Memory B cell (primary cell): Measurements from ENCODE around the gene ZBED6.
"Not testable (repeated sequence)": the region's sequence is repeated elsewhere in the genome, so short reads cannot be mapped to it uniquely, and the experiment has no call there.

Experiments used
- ATAC-seq: fragments of 150-1000 bp; cut with Tn5 transposase; 2 replicates; pipeline ENCODE4 v1.10.0; 2021; ENCODE audit warnings: low read depth, mild to moderate bottlenecking, moderate library complexity
- DNase-seq, 2 donors: peaks; one replicate each; pipeline ENCODE4 v3.0.0; 2022; ENCODE audit warnings: low spot score in 2 of 2
- H3K27ac Mint-ChIP-seq: one replicate; pipeline ENCODE4 v1.8.0; 2022; ENCODE audit warnings: mild to moderate bottlenecking, moderate library complexity, mixed read lengths
- H3K27me3 Mint-ChIP-seq: one replicate; pipeline ENCODE4 v1.8.0; 2022; ENCODE audit warnings: mixed read lengths
- H3K36me3 Mint-ChIP-seq: one replicate; pipeline ENCODE4 v1.8.0; 2022; ENCODE audit warnings: mild to moderate bottlenecking, mixed read lengths
- H3K4me1 Mint-ChIP-seq: one replicate; pipeline ENCODE4 v1.8.0; 2022; ENCODE audit warnings: mixed read lengths
- H3K4me3 Mint-ChIP-seq: one replicate; pipeline ENCODE4 v1.8.0; 2022; ENCODE audit warnings: mild to moderate bottlenecking, moderate library complexity, mixed read lengths
- H3K9me3 Mint-ChIP-seq: one replicate; pipeline ENCODE4 v1.8.0; 2022; ENCODE audit warnings: mixed read lengths

Gene ZBED6, protein sequence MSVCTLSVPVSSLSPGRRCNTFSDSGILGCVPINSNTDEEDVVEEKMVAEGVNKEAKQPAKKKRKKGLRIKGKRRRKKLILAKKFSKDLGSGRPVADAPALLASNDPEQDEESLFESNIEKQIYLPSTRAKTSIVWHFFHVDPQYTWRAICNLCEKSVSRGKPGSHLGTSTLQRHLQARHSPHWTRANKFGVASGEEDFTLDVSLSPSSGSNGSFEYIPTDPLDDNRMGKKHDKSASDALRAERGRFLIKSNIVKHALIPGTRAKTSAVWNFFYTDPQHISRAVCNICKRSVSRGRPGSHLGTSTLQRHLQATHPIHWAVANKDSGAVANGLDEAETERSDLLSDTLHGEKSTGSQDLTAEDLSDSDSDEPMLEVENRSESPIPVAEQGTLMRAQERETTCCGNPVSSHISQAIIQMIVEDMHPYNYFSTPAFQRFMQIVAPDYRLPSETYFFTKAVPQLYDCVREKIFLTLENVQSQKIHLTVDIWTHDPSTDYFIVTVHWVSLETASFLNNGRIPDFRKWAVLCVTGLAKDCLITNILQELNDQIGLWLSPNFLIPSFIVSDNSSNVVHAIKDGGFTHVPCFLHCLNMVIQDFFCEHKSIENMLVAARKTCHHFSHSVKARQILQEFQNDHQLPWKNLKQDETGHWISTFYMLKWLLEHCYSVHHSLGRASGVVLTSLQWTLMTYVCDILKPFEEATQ (N-terminal part only)

DNA sequence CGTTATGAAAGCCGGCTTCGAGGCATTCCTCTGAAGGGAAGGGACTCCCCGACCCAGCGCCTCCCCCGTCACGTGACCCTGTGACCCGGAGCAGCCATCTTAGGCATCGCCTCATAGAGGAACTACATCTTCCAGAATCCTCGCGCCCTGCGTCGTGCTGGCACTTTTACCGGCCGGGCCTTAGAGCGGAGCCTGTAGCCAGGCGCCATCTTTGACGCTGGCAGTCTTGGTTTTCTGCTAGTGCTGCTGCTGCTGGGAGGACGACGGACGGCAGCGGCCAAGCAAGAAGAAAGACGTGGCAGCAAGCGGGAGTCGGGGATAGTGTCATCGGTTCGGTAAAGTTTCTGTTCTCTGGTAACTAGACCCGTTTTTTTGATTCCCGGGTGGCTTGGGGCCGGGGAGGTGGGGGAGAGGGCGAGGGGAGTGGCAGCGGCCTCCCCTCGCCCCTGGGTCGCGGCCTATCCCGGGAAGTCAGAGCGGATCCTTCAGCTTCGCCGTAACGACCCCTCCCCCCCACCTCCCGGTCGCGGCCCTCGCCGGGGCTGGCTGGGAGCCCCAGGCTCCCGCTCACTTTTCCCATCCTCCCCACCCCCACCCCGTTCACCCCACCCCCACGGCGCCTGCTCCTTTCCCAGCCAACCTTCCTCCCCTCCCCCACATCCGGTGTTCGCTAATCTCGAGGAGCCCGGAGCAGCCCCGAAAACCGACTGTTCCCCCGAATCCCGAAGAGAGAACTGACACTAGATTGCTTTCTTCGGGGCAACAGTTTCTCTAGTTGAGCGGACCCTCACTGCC, at the start of gene ZBED6, which contains the start of gene ZC3H11A:
Gene ZBED6 (plus strand): TSS at position 183 of the 795 bp plus-strand sequence. CDS start 1,900 bp downstream, outside the sequence.
Gene ZC3H11A (plus strand): TSS at position 183 of the 795 bp plus-strand sequence. CDS start 21,448 bp downstream, outside the sequence.
- peaks cover 12% of the 10 kb centered on the region for H3K36me3 Mint-ChIP-seq
- ATAC-seq: peak; percentile 97
- peaks cover 19% of the 10 kb centered on the region for H3K4me1 Mint-ChIP-seq
- H3K27me3 Mint-ChIP-seq: no peaks in the 10 kb centered on the region
- peaks cover 2% of the 10 kb centered on the region for H3K9me3 Mint-ChIP-seq
- DNase-seq: peak; percentile 85 to 96
- peak within 1 kb of the TSS; percentile 97 for H3K4me3 Mint-ChIP-seq
- peak within 1 kb of the TSS; percentile 93 for H3K27ac Mint-ChIP-seq

DNA sequence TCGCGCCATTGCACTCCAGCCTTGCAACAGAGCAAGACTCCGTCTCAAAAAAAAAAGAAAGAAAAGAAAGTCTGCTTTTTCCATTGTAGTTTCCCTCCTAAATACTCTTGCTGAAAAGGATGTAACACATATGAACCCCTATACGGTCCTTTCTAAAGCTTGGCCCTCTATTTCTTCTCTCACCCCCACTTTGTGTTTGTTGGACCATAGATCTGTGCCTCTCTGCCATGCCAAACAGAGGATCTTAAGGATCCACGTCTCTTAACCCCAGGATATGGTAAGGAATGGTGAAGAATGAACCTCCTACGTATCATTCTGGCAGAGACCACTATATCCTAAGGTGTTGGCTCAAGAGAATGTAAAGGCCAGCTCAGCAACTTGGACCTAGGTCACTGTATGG, 49.1 kb upstream of the ZBED6 start:
- Mint-ChIP-seq H3K4me3 (no peak overlapping the region), H3K9me3 (peaks cover 2% of the 10 kb centered on the region), H3K4me1 (peaks cover 30% of the 10 kb centered on the region), H3K27ac (peak overlapping the region; percentile 11), H3K27me3 (no peaks in the 10 kb centered on the region), H3K36me3 (no peaks in the 10 kb centered on the region)
- ATAC-seq (no peak), DNase-seq (no peak)

DNA sequence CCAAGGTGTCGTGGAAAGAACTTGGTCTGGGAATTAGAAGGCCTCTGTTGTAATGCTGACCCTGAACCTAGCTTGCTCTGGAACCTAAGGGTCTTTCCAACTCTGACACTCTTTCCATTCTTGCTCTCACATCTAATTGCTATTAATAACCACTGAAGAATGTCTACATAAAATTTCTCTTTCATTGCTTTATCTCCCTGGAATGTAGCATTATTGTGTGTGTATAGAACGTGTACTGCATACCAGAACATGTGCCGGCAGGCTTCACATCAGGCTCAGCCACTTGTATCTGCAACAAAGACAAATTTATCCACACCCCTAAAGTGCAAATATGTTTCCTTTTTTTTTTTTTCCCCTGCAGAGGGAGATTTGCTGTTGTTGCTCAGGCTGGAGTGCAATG, 44.4 kb upstream of the ZBED6 start:
- no peaks in the 10 kb centered on the region for H3K36me3 Mint-ChIP-seq
- DNase-seq (no peak), ATAC-seq (no peak)
- H3K4me3 Mint-ChIP-seq: no peak overlapping the region
- H3K27me3 Mint-ChIP-seq: no peaks in the 10 kb centered on the region
- peaks cover 30% of the 10 kb centered on the region for H3K4me1 Mint-ChIP-seq
- peaks cover 4% of the 10 kb centered on the region for H3K9me3 Mint-ChIP-seq
- no peak overlapping the region for H3K27ac Mint-ChIP-seq

DNA sequence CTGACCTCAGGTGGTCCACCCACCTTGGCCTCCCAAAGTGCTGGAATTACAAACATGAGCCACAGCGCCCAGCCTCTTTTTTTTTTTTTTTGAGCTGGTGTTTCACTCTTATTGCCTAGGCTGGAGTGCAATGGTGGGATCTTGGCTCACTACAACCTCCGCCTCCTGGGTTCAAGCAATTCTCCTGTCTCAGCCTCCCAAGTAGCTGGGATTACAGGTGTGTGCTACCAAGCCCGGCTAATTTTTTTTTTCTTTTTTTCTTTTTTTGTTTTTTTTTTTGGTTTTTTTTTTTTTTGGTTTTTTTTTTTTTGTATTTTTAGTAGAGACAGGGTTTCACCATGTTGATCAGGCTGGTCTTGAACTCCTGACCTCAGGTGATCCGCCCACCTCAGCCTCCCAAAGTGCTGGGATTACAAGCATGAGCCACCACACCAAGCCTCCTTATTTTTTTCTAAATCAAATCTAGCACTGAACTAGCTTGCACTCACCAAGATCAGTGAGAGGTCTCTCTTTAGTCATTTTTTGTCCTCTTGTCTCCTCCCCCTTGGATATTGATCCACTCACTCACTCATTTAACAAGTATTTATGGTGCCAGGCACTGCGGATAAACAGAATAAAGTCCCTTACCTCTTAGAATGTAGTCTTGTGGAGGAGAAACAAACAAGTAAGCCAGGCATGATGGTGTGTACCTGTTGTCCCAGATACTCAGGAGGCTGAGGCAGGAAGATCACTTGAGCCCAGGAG, 43.6 kb upstream of the ZBED6 start:
- not testable (repeated sequence) for DNase-seq, H3K4me3 Mint-ChIP-seq, H3K27me3 Mint-ChIP-seq, ATAC-seq, H3K9me3 Mint-ChIP-seq, H3K36me3 Mint-ChIP-seq
- Mint-ChIP-seq H3K4me1 (peaks cover 34% of the 10 kb centered on the region), H3K27ac (peak overlapping the region; percentile 62)

DNA sequence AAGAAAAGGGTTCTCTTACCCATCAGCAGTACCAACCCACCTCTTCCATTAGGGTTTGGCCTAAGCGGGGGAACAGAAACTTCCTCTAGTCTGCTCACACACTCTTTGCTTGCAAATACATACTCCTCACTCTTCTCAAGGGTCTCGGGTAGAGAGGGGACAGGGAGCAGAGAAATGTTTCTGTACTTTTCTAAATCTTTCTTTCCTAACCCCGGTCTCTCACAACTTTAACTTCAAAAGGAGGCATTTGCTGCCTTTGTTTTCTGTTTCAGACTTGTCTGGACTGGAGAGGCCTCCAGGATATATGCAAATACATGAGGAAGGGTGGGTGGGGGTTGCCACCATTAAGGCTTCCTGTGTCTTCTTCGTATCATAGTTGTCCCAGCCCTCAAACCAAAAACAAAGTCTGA, 41.0 kb upstream of the ZBED6 start:
- ATAC-seq (peak; percentile 71), DNase-seq (peak; percentile 30 to 39)
- Mint-ChIP-seq H3K9me3 (peaks cover 3% of the 10 kb centered on the region), H3K27ac (peak overlapping the region; percentile 96), H3K4me1 (peaks cover 31% of the 10 kb centered on the region), H3K36me3 (no peaks in the 10 kb centered on the region), H3K4me3 (peak overlapping the region; percentile 70), H3K27me3 (no peaks in the 10 kb centered on the region)

DNA sequence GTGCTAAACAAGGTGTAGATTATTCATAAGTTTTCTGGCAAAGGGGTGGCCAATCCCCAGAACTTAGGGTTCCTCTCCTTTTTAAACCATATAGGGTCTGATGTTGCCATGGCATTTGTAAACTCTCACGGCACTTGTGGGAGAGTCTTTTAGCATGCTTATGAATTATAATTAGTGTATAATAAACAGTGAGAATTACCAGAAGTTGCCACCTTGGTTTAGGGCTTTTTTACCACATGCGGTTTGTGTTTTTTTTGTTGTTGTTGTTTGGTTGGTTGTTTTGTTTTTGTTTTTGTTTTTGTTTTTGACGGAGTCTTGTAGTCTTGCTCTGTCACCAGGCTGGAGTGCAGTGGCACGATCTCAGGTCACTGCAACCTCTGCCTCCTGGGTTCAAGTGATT, 39.4 kb upstream of the ZBED6 start:
- H3K4me3 Mint-ChIP-seq: no peak overlapping the region
- no peak for DNase-seq
- H3K27ac Mint-ChIP-seq: peak overlapping the region; percentile 96
- H3K27me3 Mint-ChIP-seq: no peaks in the 10 kb centered on the region
- H3K36me3 Mint-ChIP-seq: no peaks in the 10 kb centered on the region
- peaks cover 3% of the 10 kb centered on the region for H3K9me3 Mint-ChIP-seq
- H3K4me1 Mint-ChIP-seq: peaks cover 31% of the 10 kb centered on the region
- no peak for ATAC-seq

DNA sequence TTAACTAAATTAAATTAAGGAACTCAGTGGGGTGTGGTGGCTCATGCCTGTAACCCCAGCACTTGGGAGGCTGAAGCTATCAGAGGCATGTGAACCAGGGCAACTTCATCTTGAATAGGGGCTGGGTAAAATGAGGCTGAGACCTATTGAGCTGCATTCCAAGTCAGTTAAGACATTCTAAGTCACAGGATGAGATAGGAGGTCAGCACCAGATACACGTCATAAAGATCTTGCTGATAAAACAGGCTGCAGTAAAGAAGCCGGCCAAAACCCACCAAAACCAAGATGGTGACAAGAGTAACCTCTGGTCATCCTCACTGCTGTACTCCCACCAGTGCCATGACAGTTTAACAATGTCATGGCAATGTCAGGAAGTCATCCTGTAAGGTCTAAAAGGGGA, 36.7 kb upstream of the ZBED6 start:
- peaks cover 21% of the 10 kb centered on the region for H3K4me1 Mint-ChIP-seq
- not testable (repeated sequence) for ATAC-seq, H3K27ac Mint-ChIP-seq, H3K9me3 Mint-ChIP-seq, H3K27me3 Mint-ChIP-seq, H3K4me3 Mint-ChIP-seq, DNase-seq, H3K36me3 Mint-ChIP-seq

DNA sequence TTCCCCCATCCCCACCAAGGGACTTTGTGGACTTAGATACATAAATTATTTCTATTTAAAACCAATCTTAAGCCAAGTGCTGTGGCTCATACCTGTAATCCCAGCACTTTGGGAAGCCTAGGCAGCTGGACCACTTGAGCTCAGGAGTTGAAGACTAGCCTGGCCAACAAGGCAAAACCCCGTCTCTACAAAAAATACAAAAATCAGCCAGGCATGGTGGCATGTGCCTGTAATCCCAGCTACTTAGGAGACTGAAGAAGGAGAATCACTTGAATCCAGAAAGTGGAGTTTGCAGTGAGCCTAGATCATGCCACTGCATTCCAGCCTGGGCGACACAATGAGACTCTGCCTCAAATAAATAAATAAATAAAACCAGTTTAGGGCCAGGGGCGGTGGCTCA, 34.9 kb upstream of the ZBED6 start:
- Mint-ChIP-seq H3K4me1 (peaks cover 26% of the 10 kb centered on the region), H3K9me3 (no peaks in the 10 kb centered on the region), H3K27me3 (no peaks in the 10 kb centered on the region), H3K4me3 (no peak overlapping the region), H3K27ac (no peak overlapping the region), H3K36me3 (no peaks in the 10 kb centered on the region)
- no peak for ATAC-seq
- no peak for DNase-seq

DNA sequence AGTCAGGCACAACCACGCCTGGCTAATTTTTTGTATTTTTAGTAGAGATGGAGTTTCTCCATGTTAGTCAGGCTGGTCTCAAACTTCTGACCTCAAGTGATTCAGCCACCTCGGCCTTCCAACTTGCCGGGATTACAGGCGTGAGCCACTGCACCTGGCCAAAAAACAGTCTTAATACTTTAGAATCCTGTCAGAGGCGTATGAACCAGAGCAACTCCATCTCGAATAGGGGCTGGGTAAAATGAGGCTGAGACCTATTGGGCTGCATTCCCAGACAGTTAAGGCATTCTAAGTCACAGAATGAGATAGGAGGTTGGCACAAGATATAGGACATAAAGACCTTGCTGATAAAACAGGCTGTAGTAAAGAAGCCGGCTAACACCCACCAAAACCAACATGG, 33.5 kb upstream of the ZBED6 start:
- not testable (repeated sequence) for H3K9me3 Mint-ChIP-seq, H3K36me3 Mint-ChIP-seq, H3K27me3 Mint-ChIP-seq, DNase-seq, ATAC-seq, H3K4me3 Mint-ChIP-seq
- peaks cover 24% of the 10 kb centered on the region for H3K4me1 Mint-ChIP-seq
- peak overlapping the region; percentile 31 for H3K27ac Mint-ChIP-seq

DNA sequence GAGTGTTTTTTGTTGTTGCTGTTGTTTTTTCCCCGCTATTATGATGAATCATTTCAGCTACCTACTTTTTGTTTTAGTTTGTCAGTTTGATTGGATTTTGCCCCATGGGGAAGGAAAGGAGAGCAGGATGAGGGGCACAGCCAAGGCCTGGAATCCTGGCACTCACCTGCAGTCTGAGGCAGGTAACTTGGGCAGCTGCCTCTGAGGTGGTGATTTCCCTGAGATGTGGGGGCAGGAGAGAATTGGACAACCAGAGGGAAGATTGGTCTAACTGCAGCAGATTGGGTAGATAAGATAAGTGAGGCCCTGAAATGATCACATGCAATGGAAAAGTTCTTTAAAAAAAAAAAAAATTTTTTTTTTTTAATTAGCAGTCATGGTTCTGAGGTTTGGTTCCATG, 31.9 kb upstream of the ZBED6 start:
- H3K4me3 Mint-ChIP-seq: no peak overlapping the region

DNA sequence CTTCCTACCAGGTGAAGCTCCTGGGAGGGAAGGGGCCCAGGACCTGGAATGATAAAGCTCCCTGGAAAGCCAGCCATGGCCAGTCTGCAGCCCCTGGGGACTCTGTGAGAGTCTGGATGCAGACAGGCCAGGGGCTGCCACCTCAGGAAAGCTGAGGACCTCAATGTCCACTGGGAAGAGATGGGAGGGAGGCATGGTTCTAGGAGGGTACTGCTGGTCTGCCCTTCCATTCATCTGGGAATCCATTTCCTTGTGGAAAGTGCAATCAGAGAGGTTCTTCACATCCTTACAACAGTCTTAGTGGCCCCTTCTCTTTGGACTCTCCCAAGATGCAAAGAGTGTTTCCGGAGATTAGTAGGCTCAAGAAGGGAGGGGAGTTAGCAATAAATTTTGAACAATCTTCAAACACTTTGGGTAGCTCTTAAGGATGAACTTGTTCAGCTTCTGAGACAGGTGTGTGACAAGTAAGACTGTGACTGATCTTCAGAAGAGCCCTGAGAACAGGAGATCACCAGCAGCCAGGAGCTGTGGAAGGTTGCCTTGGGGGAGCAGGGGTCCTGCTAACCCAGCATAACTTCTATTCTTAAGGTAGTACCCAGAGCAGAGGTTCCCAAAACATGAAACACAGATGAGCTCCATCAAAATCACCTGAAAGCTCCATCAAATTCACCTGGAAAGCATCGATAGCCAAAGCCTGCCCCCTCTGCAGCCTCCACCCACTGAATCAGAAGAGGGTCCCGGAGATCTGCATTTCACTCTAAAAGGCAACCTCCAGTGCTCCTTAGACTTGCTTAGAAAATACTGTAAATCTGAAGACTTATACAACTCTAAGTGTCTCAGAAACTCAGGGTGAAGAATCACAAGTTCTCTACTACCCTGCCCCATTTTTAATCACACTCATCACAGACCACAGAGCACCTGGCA, 31.1 kb upstream of the ZBED6 start:
- Mint-ChIP-seq H3K36me3 (peaks cover 10% of the 10 kb centered on the region), H3K4me1 (peaks cover 35% of the 10 kb centered on the region), H3K4me3 (peak overlapping the region; percentile 98), H3K27me3 (no peaks in the 10 kb centered on the region), H3K27ac (peak overlapping the region; percentile 96), H3K9me3 (no peaks in the 10 kb centered on the region)
- ATAC-seq (no peak), DNase-seq (no peak)

More for the DNA sequence above, 31.9 kb upstream of the ZBED6 start:
- Mint-ChIP-seq H3K4me1 (peaks cover 31% of the 10 kb centered on the region), H3K36me3 (peaks cover 5% of the 10 kb centered on the region), H3K27me3 (no peaks in the 10 kb centered on the region), H3K27ac (peak overlapping the region; percentile 96), H3K9me3 (no peaks in the 10 kb centered on the region)
- DNase-seq: no peak
- no peak for ATAC-seq

DNA sequence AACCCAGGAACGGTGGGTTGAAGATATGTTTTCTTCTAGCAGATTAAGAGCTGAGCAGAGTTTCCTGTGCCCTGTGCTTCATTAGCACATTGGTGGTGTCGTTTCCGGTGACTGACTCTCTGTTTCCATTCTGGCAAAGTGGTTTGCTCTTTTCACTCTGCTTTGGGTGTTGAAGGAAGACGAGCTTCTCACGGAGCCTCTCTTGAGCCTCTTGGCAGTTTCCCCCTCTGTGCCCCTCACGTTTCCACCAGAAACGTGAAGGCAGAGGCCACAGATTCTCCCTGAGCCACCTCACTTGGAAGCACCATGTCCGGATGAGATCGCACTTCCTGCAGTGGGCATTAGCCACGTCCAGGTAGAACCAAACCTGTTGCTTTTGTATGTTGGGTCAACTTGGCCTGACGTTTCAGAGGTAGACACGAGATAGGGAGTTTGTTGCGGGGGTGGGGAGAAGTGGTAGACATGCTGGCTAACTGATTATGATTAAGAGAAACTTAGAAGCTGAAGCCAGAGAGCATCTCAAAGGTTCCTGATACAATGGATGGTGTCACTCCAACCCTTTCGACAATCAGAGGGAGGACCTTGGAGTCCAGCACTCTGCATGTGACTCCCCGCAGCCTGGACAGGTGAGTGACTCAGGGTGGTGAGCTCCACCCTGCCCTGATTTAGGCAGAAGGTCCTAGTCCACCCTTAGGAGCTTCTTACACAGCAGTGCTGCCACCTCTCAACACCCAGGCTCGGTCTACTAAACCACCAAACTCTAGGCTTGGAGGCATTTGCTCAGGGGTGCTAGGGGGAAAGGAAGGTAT, 30.2 kb upstream of the ZBED6 start, which contains the start of gene LAX1:
Gene LAX1 (plus strand): TSS at position 155 of the 809 bp plus-strand sequence. CDS start 383 bp downstream, at position 538.
- Mint-ChIP-seq H3K27me3 (no peaks in the 10 kb centered on the region), H3K9me3 (no peaks in the 10 kb centered on the region), H3K4me1 (peaks cover 32% of the 10 kb centered on the region), H3K4me3 (peak within 1 kb of the TSS; percentile 98), H3K36me3 (peaks cover 12% of the 10 kb centered on the region), H3K27ac (peak within 1 kb of the TSS; percentile 96)
- ATAC-seq (peak; percentile 94), DNase-seq (peak; percentile 25 to 37)
